ENCODE results near the gene PAX5.

DNA sequence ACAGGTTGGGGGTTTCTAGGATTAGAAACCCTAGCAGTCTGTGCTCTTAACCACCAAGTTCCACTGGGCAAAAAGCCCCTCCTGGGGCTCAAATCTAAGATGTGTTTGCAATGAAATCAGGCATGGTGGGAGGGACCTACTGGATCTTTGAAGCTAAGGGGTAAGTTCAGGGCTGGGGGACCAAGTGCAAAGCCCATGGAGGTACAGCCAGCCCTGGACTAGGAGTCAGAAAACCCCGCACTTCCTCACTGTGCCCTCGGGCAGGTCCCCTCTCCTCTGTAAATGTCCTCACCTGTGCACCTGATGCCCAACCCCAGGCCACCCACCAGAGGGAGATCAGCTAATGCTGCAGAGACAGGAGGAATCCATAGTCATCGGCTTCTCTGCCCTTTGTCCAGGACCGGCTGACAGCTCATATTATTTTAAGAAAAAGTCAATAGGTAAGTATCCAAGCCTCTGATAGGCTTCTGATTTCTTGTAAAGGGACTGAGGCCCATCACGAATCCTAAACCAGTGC, 138.3 kb downstream of the PAX5 start:
- TF ChIP-seq YY1 (IDR thresholded peaks at IDR 0.05; ENCODE audit: low read depth) = no peak
- TF ChIP-seq, protein P1, sequence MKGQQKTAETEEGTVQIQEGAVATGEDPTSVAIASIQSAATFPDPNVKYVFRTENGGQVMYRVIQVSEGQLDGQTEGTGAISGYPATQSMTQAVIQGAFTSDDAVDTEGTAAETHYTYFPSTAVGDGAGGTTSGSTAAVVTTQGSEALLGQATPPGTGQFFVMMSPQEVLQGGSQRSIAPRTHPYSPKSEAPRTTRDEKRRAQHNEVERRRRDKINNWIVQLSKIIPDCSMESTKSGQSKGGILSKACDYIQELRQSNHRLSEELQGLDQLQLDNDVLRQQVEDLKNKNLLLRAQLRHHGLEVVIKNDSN (IDR thresholded peaks at IDR 0.05) = no peak
- TF ChIP-seq, protein P2, sequence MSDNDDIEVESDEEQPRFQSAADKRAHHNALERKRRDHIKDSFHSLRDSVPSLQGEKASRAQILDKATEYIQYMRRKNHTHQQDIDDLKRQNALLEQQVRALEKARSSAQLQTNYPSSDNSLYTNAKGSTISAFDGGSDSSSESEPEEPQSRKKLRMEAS (IDR thresholded peaks at IDR 0.05) = no peak
- no peak for TF ChIP-seq CREB1 (IDR thresholded peaks at IDR 0.05; ENCODE audit: low read depth)
- no peak for TF ChIP-seq FOXM1 (IDR thresholded peaks at IDR 0.05; ENCODE audit: borderline replicate concordance, low read depth)
- no peak for TF ChIP-seq EP300 (IDR thresholded peaks at IDR 0.05; ENCODE audit: borderline replicate concordance)
- no peak for TF ChIP-seq CEBPB (IDR thresholded peaks at IDR 0.05)
- TF ChIP-seq, protein P3, sequence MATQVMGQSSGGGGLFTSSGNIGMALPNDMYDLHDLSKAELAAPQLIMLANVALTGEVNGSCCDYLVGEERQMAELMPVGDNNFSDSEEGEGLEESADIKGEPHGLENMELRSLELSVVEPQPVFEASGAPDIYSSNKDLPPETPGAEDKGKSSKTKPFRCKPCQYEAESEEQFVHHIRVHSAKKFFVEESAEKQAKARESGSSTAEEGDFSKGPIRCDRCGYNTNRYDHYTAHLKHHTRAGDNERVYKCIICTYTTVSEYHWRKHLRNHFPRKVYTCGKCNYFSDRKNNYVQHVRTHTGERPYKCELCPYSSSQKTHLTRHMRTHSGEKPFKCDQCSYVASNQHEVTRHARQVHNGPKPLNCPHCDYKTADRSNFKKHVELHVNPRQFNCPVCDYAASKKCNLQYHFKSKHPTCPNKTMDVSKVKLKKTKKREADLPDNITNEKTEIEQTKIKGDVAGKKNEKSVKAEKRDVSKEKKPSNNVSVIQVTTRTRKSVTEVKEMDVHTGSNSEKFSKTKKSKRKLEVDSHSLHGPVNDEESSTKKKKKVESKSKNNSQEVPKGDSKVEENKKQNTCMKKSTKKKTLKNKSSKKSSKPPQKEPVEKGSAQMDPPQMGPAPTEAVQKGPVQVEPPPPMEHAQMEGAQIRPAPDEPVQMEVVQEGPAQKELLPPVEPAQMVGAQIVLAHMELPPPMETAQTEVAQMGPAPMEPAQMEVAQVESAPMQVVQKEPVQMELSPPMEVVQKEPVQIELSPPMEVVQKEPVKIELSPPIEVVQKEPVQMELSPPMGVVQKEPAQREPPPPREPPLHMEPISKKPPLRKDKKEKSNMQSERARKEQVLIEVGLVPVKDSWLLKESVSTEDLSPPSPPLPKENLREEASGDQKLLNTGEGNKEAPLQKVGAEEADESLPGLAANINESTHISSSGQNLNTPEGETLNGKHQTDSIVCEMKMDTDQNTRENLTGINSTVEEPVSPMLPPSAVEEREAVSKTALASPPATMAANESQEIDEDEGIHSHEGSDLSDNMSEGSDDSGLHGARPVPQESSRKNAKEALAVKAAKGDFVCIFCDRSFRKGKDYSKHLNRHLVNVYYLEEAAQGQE (IDR thresholded peaks at IDR 0.05; ENCODE audit: low read depth) = no peak
- TF ChIP-seq NFIC (IDR thresholded peaks at IDR 0.05) = no peak
- TF ChIP-seq TAF1 (IDR thresholded peaks at IDR 0.05; ENCODE audit: low read depth) = no peak
- no peak for TF ChIP-seq TCF12 (IDR thresholded peaks at IDR 0.05; ENCODE audit: low read depth)
- no peak for TF ChIP-seq RAD21 (IDR thresholded peaks at IDR 0.05; ENCODE audit: low read depth)
